Mesendoderm (in vitro differentiated cells): Measurements from ENCODE around the gene RBFOX1.

ENCODE experiments used
- DNase-seq: peaks from one replicate; pipeline ENCODE4 v3.0.0; 2013
- H2AK5ac ChIP-seq: 2 replicates; pipeline ENCODE4 v1.6.1; 2013; ENCODE audit warnings: low read length, inconsistent platforms
- H2BK120ac ChIP-seq: 2 replicates; pipeline ENCODE4 v1.6.1; 2013; ENCODE audit warnings: low read depth, mild to moderate bottlenecking, low read length, moderate library complexity, mixed read lengths
- H2BK15ac ChIP-seq: replicated peaks from 2 replicates; pipeline ENCODE4 v1.6.1; 2013; ENCODE audit warnings: low read depth, mild to moderate bottlenecking, moderate library complexity
- H2BK5ac ChIP-seq: 2 replicates; pipeline ENCODE4 v1.6.1; 2013; ENCODE audit warnings: low read length, inconsistent platforms
- H3K18ac ChIP-seq: 2 replicates; pipeline ENCODE4 v1.6.1; 2013; ENCODE audit warnings: mild to moderate bottlenecking, low read length, mixed read lengths
- H3K23ac ChIP-seq: one replicate; pipeline ENCODE4 v1.6.1; 2013; ENCODE audit warnings: low read length
- H3K27ac ChIP-seq: 2 replicates; pipeline ENCODE4 v1.5.1; 2013; ENCODE audit warnings: low read depth, mild to moderate bottlenecking, inconsistent platforms, low read length, moderate library complexity
- H3K27me3 ChIP-seq: 2 replicates; pipeline ENCODE4 v1.6.1; 2013; ENCODE audit warnings: low read length, control low read depth, mild to moderate bottlenecking, inconsistent platforms; ENCODE audit not compliant: insufficient read depth, poor library complexity
- H3K36me3 ChIP-seq: 2 replicates; pipeline ENCODE4 v1.6.1; 2013; ENCODE audit warnings: low read length, inconsistent platforms; ENCODE audit not compliant: control insufficient read depth, insufficient read depth
- H3K4ac ChIP-seq: one replicate; pipeline ENCODE4 v1.6.1; 2013; ENCODE audit warnings: low read depth, mild to moderate bottlenecking, low read length, moderate library complexity
- H3K4me1 ChIP-seq: 2 replicates; pipeline ENCODE4 v1.6.1; 2013; ENCODE audit warnings: low read depth, low read length, inconsistent platforms; ENCODE audit not compliant: control insufficient read depth
- H3K4me2 ChIP-seq: 2 replicates; pipeline ENCODE4 v1.6.1; 2013; ENCODE audit warnings: low read length
- H3K4me3 ChIP-seq: 2 replicates; pipeline ENCODE4 v1.5.1; 2013; ENCODE audit warnings: mild to moderate bottlenecking, low read length
- H3K56ac ChIP-seq: one replicate; pipeline ENCODE4 v1.6.1; 2013; ENCODE audit warnings: low read length
- H3K79me1 ChIP-seq: 2 replicates; pipeline ENCODE4 v1.6.1; 2013; ENCODE audit warnings: low read length, inconsistent platforms
- H3K79me2 ChIP-seq: 2 replicates; pipeline ENCODE4 v1.6.1; 2013; ENCODE audit warnings: mild to moderate bottlenecking, low read length; ENCODE audit not compliant: control insufficient read depth, insufficient read depth
- H3K9ac ChIP-seq: 2 replicates; pipeline ENCODE4 v1.6.1; 2013; ENCODE audit warnings: low read length, inconsistent platforms
- H4K5ac ChIP-seq: one replicate; pipeline ENCODE4 v1.6.1; 2013; ENCODE audit warnings: low read length
- H4K8ac ChIP-seq: one replicate; pipeline ENCODE4 v1.6.1; 2013; ENCODE audit warnings: low read depth, mild to moderate bottlenecking, control low read depth, low read length, moderate library complexity
- WGBS: extraction: QIAGEN DNeasy Blood & Tissue Kit; methylation state at CpG from one replicate; pipeline ENCODE4 v1.1.7; 2013; ENCODE audit warnings: low lambda C conversion rate, missing lambda C conversion rate; ENCODE audit not compliant: insufficient coverage; ENCODE audit errors: extremely low coverage; 5-methylcytosine and 5-hydroxymethylcytosine counted together

RBFOX1 gene

GRCh38 chr16:7443648-7444365, 111.2 kb downstream of the RBFOX1 start:
- Histone ChIP-seq H4K5ac (no peak overlapping the region), H3K79me2 (no peaks in the 10 kb centered on the region), H3K4me2 (no peak overlapping the region), H2BK15ac (peak overlapping the region; percentile 74), H3K56ac (no peak overlapping the region), H3K18ac (no peak overlapping the region), H3K4me1 (peaks cover 4% of the 10 kb centered on the region), H3K9ac (no peak overlapping the region), H3K79me1 (no peaks in the 10 kb centered on the region), H3K4ac (no peak overlapping the region), H2BK120ac (no peak overlapping the region), H4K8ac (no peak overlapping the region), H3K36me3 (no peaks in the 10 kb centered on the region), H2BK5ac (no peak overlapping the region), H2AK5ac (no peak overlapping the region), H3K23ac (no peak overlapping the region), H3K27ac (no peak overlapping the region), H3K4me3 (no peak overlapping the region), H3K27me3 (no peaks in the 10 kb centered on the region)
- no peak for DNase-seq
- no CpG with 5 or more reads among the region's 11 CpGs for WGBS

- Histone ChIP-seq H3K27me3 (no peaks in the 10 kb centered on the region), H3K56ac (no peak overlapping the region), H2BK120ac (no peak overlapping the region), H2BK5ac (no peak overlapping the region), H3K36me3 (no peaks in the 10 kb centered on the region), H2BK15ac (no peak overlapping the region), H4K8ac (no peak overlapping the region), H3K23ac (no peak overlapping the region), H3K79me1 (no peaks in the 10 kb centered on the region), H3K27ac (no peak overlapping the region), H3K4me1 (peaks cover 2% of the 10 kb centered on the region), H3K4me2 (no peak overlapping the region), H3K4ac (no peak overlapping the region), H3K79me2 (no peaks in the 10 kb centered on the region), H3K18ac (no peak overlapping the region), H3K4me3 (no peak overlapping the region), H3K9ac (no peak overlapping the region), H4K5ac (no peak overlapping the region), H2AK5ac (no peak overlapping the region)
- no CpG with 5 or more reads among the region's 3 CpGs for WGBS
- DNase-seq = no peak
Observed at GRCh38 chr16:7449306-7449705, 116.7 kb downstream of the RBFOX1 start.

- H2BK120ac ChIP-seq = no peak overlapping the region
- H2AK5ac ChIP-seq = no peak overlapping the region
- no peak overlapping the region for H3K18ac ChIP-seq
- no peak overlapping the region for H2BK15ac ChIP-seq
- H3K36me3 ChIP-seq = no peaks in the 10 kb centered on the region
- no peaks in the 10 kb centered on the region for H3K27me3 ChIP-seq
- H3K79me1 ChIP-seq = no peaks in the 10 kb centered on the region
- no peak overlapping the region for H2BK5ac ChIP-seq
- no peak overlapping the region for H3K56ac ChIP-seq
- H3K4me1 ChIP-seq = peaks cover 2% of the 10 kb centered on the region
- no peak overlapping the region for H3K9ac ChIP-seq
- no peak overlapping the region for H4K5ac ChIP-seq
- H4K8ac ChIP-seq = no peak overlapping the region
- DNase-seq = no peak
- no peak overlapping the region for H3K4ac ChIP-seq
- WGBS = no CpG with 5 or more reads among the region's 7 CpGs
- H3K4me2 ChIP-seq = no peak overlapping the region
- H3K79me2 ChIP-seq = no peaks in the 10 kb centered on the region
- no peak overlapping the region for H3K23ac ChIP-seq
- H3K27ac ChIP-seq = no peak overlapping the region
- no peak overlapping the region for H3K4me3 ChIP-seq
Observed at GRCh38 chr16:7449808-7450207, 117.2 kb downstream of the RBFOX1 start.

GRCh38 chr16:7450440-7450839, 117.8 kb downstream of the RBFOX1 start:
- Histone ChIP-seq H3K4me2 (no peak overlapping the region), H3K27me3 (no peaks in the 10 kb centered on the region), H3K27ac (no peak overlapping the region), H3K4me3 (no peak overlapping the region), H2AK5ac (no peak overlapping the region), H4K8ac (no peak overlapping the region), H4K5ac (no peak overlapping the region), H3K79me2 (no peaks in the 10 kb centered on the region), H2BK5ac (no peak overlapping the region), H3K9ac (no peak overlapping the region), H2BK15ac (no peak overlapping the region), H3K56ac (no peak overlapping the region), H3K79me1 (no peaks in the 10 kb centered on the region), H3K4ac (no peak overlapping the region), H3K23ac (no peak overlapping the region), H3K18ac (no peak overlapping the region), H3K36me3 (no peaks in the 10 kb centered on the region), H2BK120ac (no peak overlapping the region), H3K4me1 (peaks cover 2% of the 10 kb centered on the region)
- DNase-seq = peak; percentile 27
- no CpG with 5 or more reads among the region's 7 CpGs for WGBS

GRCh38 chr16:7452090-7452489, 119.4 kb downstream of the RBFOX1 start:
- H2AK5ac ChIP-seq = no peak overlapping the region
- no peaks in the 10 kb centered on the region for H3K79me1 ChIP-seq
- no peak overlapping the region for H3K4ac ChIP-seq
- H2BK5ac ChIP-seq = no peak overlapping the region
- H4K5ac ChIP-seq = no peak overlapping the region
- no peak overlapping the region for H3K56ac ChIP-seq
- H3K4me2 ChIP-seq = no peak overlapping the region
- no peak overlapping the region for H3K27ac ChIP-seq
- H3K36me3 ChIP-seq = no peaks in the 10 kb centered on the region
- H3K23ac ChIP-seq = no peak overlapping the region
- H4K8ac ChIP-seq = no peak overlapping the region
- H2BK15ac ChIP-seq = no peak overlapping the region
- no peak overlapping the region for H3K4me3 ChIP-seq
- DNase-seq = no peak
- H3K79me2 ChIP-seq = no peaks in the 10 kb centered on the region
- no peak overlapping the region for H3K18ac ChIP-seq
- no peak overlapping the region for H2BK120ac ChIP-seq
- no CpG with 5 or more reads among the region's 6 CpGs for whole genome bisulfite sequencing
- H3K4me1 ChIP-seq = peaks cover 2% of the 10 kb centered on the region
- no peak overlapping the region for H3K9ac ChIP-seq
- H3K27me3 ChIP-seq = no peaks in the 10 kb centered on the region

GRCh38 chr16:7456211-7456610, 123.6 kb downstream of the RBFOX1 start:
- Histone ChIP-seq H3K27ac (no peak overlapping the region), H3K56ac (no peak overlapping the region), H2AK5ac (no peak overlapping the region), H3K36me3 (no peaks in the 10 kb centered on the region), H3K4me1 (no peaks in the 10 kb centered on the region), H3K79me2 (no peaks in the 10 kb centered on the region), H4K8ac (no peak overlapping the region), H3K23ac (no peak overlapping the region), H3K79me1 (no peaks in the 10 kb centered on the region), H3K9ac (no peak overlapping the region), H4K5ac (no peak overlapping the region), H2BK15ac (no peak overlapping the region), H2BK5ac (no peak overlapping the region), H3K18ac (no peak overlapping the region), H3K4me2 (no peak overlapping the region), H2BK120ac (no peak overlapping the region), H3K4ac (no peak overlapping the region), H3K4me3 (no peak overlapping the region), H3K27me3 (no peaks in the 10 kb centered on the region)
- DNase-seq = no peak
- no CpG with 5 or more reads among the region's 5 CpGs for whole genome bisulfite sequencing
